Neuron (in vitro differentiated cells): ENCODE data around the gene SEC24D.
"Not testable (repeated sequence)": the region's sequence is repeated elsewhere in the genome, so short reads cannot be mapped to it uniquely, and the experiment has no call there.

Source experiments
- H2AFZ ChIP-seq: one replicate; pipeline ENCODE4 v1.6.1; 2013; ENCODE audit warnings: low read depth, mild to moderate bottlenecking, inconsistent platforms, low read length, moderate library complexity
- H3K27me3 ChIP-seq: one replicate; pipeline ENCODE4 v1.6.1; 2013; ENCODE audit warnings: low read length; ENCODE audit not compliant: insufficient read depth
- H3K36me3 ChIP-seq: one replicate; pipeline ENCODE4 v1.6.1; 2013; ENCODE audit warnings: low read length; ENCODE audit not compliant: insufficient read depth
- H3K4me1 ChIP-seq: one replicate; pipeline ENCODE4 v1.6.1; 2013; ENCODE audit warnings: low read length; ENCODE audit not compliant: insufficient read depth
- H3K4me3 ChIP-seq: 2 replicates; pipeline ENCODE4 v1.5.1; 2013; ENCODE audit warnings: mild to moderate bottlenecking, low read length, moderate library complexity
- H3K9me3 ChIP-seq: one replicate; pipeline ENCODE4 v1.6.1; 2013; ENCODE audit warnings: low read length

SEC24D gene, protein sequence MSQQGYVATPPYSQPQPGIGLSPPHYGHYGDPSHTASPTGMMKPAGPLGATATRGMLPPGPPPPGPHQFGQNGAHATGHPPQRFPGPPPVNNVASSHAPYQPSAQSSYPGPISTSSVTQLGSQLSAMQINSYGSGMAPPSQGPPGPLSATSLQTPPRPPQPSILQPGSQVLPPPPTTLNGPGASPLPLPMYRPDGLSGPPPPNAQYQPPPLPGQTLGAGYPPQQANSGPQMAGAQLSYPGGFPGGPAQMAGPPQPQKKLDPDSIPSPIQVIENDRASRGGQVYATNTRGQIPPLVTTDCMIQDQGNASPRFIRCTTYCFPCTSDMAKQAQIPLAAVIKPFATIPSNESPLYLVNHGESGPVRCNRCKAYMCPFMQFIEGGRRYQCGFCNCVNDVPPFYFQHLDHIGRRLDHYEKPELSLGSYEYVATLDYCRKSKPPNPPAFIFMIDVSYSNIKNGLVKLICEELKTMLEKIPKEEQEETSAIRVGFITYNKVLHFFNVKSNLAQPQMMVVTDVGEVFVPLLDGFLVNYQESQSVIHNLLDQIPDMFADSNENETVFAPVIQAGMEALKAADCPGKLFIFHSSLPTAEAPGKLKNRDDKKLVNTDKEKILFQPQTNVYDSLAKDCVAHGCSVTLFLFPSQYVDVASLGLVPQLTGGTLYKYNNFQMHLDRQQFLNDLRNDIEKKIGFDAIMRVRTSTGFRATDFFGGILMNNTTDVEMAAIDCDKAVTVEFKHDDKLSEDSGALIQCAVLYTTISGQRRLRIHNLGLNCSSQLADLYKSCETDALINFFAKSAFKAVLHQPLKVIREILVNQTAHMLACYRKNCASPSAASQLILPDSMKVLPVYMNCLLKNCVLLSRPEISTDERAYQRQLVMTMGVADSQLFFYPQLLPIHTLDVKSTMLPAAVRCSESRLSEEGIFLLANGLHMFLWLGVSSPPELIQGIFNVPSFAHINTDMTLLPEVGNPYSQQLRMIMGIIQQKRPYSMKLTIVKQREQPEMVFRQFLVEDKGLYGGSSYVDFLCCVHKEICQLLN

DNA sequence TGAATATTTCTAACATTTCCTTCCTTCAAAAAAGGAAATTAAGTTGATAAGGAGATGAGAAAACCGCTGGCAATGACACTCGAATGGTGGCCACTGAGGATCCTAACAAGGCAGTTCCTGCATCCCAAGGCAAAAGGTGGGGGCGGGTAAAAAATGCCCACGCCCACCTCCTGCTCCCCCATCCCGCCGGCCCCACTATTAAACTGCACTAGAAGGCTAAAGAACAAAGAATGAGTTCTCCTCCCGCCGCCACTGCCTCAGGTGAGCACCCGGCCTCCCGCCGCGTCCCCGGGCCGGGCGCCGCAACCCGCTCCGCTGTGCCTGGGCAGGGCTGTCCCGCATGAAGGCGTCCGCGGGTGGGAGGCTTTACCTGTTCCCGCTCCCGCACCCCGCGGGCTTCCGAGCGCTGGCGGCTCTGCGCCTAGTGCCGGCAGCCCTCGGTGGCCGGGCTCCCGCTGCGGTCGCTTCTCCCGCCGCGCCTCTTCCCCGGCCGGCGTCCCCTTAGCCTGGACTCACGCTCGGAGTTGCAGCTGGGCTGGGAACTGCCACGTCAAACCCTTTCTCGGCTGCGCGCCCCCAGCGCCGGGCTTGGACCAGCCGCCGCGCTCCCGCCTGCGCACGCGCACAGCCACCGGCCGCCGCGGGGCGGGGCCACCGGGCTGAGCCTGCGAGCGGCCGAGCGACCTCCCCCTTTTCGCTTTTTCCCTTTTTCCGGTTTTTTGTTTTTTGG lies at the start of gene SEC24D:
Gene SEC24D, minus strand, starts transcription at position 556 of the 730 bp plus-strand sequence. CDS start 2,430 bp downstream, outside the sequence.
- Histone ChIP-seq H3K27me3 (no peaks in the 10 kb centered on the region), H3K36me3 (no peaks in the 10 kb centered on the region), H3K4me3 (peak within 1 kb of the TSS; percentile 65), H2AFZ (peak within 1 kb of the TSS; percentile 96), H3K9me3 (no peaks in the 10 kb centered on the region), H3K4me1 (peaks cover 3% of the 10 kb centered on the region)

DNA sequence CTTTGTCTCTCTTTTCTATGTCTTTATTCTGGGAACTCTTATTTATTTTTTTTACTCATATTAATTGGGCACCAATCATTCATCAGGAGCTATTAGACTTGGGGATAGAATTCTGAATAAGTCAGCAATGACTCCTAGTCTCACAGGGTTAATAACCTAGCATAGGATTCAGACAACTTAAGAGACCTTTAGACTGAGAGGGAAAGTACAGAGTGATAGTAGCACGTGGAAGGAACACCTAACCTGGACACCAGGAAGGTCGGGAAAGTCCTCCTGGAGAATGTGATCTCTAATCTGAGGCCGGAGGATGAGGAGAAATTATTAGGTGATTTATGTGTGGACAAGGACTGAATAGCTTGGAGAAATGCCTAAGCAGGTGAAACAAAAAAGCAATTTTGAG lies 48.8 kb upstream of the SEC24D start:
- H3K4me3 ChIP-seq, result no peak overlapping the region
- H3K9me3 ChIP-seq, result no peaks in the 10 kb centered on the region
- no peaks in the 10 kb centered on the region for H3K36me3 ChIP-seq
- peaks cover 8% of the 10 kb centered on the region for H3K4me1 ChIP-seq
- H2AFZ ChIP-seq, result no peak overlapping the region
- peaks cover 5% of the 10 kb centered on the region for H3K27me3 ChIP-seq

DNA sequence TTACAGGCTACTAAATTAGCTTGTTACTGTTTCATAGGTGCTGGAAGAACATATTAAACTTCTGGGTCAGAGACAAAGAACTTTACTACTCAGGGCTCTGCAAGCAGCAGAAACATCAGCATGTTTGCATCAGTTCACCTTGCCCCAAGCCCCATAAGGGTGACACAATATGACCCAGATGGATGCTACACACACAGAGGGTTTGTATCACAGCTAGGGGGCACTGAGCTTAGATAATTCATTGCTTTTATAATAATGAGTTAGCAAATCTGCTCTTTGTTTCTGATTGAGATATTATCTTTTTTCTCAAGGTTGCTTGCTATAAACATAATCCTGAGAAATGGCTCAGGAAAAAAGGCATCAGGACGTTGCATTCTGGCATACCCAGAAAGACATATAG lies 47.9 kb upstream of the SEC24D start:
- Histone ChIP-seq H3K4me1 (peaks cover 3% of the 10 kb centered on the region), H3K4me3 (no peak overlapping the region), H3K9me3 (no peaks in the 10 kb centered on the region), H3K27me3 (peaks cover 5% of the 10 kb centered on the region), H2AFZ (no peak overlapping the region), H3K36me3 (no peaks in the 10 kb centered on the region)

DNA sequence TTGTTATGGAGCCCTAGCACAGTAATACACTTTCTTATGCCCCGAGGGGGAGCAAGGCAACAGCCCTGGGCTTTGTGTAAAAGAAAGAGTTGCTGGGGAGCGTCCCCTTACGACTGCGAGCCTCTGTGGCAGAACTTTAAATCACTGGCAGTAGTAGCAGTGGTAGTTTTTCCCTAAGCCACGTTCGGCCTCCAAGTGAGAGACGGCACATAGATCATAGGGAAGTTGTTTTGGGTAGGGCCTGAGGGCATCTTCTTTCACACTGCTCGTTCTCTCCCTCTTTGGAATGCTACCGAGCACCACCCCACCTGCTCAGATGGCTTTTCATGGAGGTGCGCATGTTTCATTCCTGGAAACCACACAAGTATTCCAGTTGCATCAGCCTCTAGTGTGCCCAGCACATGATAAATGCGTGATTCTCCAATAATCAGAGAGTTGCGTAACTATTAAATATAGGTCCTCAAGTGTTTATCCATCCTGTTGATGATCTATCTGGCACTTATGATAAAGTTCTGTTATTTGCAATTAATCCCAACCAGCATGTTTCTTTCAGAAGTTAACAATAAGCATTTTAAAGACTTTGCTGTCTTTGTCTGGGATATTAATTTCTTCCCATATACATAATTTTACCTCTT lies 45.7 kb upstream of the SEC24D start:
- H3K27me3 ChIP-seq, result peaks cover 2% of the 10 kb centered on the region
- H2AFZ ChIP-seq, result no peak overlapping the region
- no peaks in the 10 kb centered on the region for H3K4me1 ChIP-seq
- no peaks in the 10 kb centered on the region for H3K36me3 ChIP-seq
- H3K9me3 ChIP-seq, result peaks cover 2% of the 10 kb centered on the region
- H3K4me3 ChIP-seq, result no peak overlapping the region

DNA sequence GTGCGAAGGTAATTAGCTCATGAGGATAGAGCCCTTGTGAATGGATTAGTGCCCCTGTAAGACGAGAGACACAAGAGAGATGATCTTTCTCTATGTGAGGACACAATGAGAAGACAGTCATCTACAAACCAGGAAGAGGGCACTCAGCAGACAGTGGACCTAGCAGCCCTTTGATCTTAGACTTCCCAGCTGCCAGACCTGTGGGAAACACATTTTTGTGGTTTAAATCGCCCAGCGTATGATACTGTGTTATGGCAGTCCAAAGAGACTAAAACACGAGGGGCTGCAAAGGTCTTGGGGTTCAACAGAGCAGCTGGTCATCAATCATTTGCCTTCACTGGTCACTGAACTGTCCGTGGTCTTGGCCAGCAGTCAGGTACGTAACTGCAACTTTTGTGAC lies 43.5 kb upstream of the SEC24D start:
- Histone ChIP-seq H2AFZ (no peak overlapping the region), H3K27me3 (peaks cover 2% of the 10 kb centered on the region), H3K9me3 (peaks cover 2% of the 10 kb centered on the region), H3K36me3 (no peaks in the 10 kb centered on the region), H3K4me1 (no peaks in the 10 kb centered on the region), H3K4me3 (no peak overlapping the region)

DNA sequence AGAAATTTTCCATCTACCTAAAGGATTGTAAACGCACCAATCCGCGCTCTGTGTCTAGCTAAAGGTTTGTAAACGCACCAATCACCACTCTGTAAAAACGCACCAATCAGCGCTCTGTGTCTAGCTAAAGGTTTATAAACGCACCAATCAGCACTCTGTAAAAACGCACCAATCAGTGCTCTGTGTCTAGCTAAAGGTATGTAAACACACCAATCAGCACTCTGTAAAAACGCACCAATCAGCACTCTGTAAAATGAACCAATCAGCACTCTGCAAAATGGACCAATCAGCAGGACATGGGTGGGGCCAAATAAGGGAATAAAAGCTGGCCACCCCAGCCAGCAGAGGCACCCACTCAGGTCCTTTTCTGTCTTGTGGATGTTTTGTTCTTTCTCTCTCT lies 42.6 kb upstream of the SEC24D start:
- H3K4me1 ChIP-seq, H3K4me3 ChIP-seq, H3K27me3 ChIP-seq, H3K36me3 ChIP-seq, H2AFZ ChIP-seq, H3K9me3 ChIP-seq: not testable (repeated sequence)

DNA sequence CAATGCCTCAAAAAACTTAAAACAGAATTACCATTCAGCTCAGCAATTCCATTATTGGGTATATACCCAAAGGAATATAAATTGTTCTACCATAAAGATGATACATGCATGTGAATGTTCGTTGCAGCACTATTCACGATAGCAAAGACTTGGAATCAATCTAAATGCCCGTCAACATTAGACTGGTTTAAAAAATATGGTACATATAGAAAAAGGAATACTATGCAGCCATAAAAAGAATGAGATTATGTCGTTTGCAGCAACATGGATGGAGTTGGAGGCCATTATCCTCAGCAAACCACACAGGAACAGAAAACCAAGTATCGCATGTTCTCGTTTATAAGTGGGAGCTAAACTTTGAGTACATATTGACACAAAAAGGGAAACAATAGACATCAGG lies 41.9 kb upstream of the SEC24D start:
- H2AFZ ChIP-seq, result no peak overlapping the region

DNA sequence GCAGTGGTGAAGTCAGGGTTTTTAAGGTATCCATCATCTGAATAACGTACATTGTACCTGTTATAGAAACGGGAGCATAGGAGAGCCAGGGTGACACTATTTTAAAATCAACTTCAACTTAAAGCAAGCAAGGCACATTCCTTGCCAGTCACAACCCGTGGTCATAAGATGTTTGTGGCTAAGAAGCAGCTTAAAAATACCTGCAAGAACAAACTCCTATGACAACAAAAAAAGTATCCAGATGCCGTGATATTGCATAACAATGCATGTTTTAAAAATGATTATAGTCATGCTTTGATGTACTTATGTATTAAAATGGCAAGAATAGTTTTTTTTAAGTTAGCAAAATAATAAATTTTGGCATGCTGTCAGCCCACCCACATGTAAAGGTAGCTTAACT lies 36.3 kb upstream of the SEC24D start:
- Histone ChIP-seq H2AFZ (no peak overlapping the region), H3K4me3 (no peak overlapping the region), H3K36me3 (no peaks in the 10 kb centered on the region), H3K27me3 (no peaks in the 10 kb centered on the region), H3K4me1 (no peaks in the 10 kb centered on the region), H3K9me3 (no peaks in the 10 kb centered on the region)

More for the DNA sequence above, 41.9 kb upstream of the SEC24D start:
- Histone ChIP-seq H3K4me1 (no peaks in the 10 kb centered on the region), H3K4me3 (no peak overlapping the region), H3K27me3 (no peaks in the 10 kb centered on the region), H3K9me3 (peaks cover 2% of the 10 kb centered on the region), H3K36me3 (no peaks in the 10 kb centered on the region)

DNA sequence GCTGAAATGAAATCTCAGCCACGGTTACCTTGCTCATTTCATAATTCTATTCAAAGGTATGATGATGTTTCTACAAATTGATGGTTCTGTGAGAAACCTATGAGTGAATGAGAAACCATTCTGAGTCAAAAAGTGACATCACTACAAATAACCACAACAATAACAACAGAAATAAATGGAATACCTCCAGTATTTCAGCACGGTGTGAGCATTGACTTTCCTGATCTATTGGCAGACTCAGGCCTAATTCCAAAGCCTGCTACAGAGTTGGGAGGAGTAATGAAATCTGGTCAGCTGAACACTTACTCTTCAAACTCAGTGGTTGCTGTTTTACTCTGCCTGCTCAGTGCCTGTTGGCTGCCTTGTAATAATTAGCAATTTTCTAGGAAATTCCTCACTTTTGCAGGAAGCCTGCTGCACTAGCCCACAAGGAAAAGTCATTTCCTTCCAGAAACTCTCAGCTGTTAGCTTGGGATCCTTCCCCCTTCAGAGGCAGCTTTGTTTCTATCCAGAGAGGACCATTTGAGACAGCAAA lies 33.9 kb upstream of the SEC24D start:
- no peak overlapping the region for H3K4me3 ChIP-seq
- H3K36me3 ChIP-seq, result no peaks in the 10 kb centered on the region
- no peaks in the 10 kb centered on the region for H3K4me1 ChIP-seq
- H3K9me3 ChIP-seq, result no peaks in the 10 kb centered on the region
- no peaks in the 10 kb centered on the region for H3K27me3 ChIP-seq
- H2AFZ ChIP-seq, result no peak overlapping the region

DNA sequence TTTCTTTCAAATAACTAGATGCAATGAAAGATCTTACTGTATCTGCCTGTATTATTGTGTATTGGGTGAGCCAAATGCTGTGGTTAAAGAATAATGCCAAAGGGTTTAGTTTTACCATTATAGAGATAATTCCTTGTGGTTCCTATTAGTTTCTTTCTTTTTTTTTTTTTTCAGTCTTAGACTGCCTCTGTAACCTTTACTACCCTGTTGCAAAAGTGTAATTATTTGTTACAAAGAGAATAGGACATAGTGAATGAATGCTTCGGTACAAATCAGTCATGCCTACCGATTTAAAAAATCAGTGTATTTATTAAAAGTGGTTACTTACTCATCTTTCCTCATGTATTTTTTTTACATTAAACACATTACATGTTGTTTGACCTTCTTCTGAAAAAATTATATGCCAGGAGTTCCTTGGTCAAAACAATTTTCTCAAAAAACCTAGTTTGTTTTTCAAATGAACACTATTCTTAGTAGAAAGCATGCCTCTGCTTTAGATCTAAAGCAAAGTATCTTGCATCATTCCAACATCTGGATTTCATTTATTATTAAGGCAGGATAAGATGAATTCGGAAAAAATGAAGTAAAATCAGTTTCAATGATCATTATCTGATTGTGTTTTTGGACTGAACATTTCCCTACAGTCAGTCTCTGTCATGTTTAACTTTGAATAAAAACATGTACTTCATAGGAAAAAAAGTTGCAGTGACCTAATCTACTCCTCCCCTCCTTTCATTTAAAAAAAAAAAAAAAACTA lies 31.6 kb upstream of the SEC24D start:
- H3K4me3 ChIP-seq, result no peak overlapping the region
- H3K9me3 ChIP-seq, result no peaks in the 10 kb centered on the region
- H3K36me3 ChIP-seq, result no peaks in the 10 kb centered on the region
- no peaks in the 10 kb centered on the region for H3K27me3 ChIP-seq
- H3K4me1 ChIP-seq, result no peaks in the 10 kb centered on the region
- H2AFZ ChIP-seq, result no peak overlapping the region

DNA sequence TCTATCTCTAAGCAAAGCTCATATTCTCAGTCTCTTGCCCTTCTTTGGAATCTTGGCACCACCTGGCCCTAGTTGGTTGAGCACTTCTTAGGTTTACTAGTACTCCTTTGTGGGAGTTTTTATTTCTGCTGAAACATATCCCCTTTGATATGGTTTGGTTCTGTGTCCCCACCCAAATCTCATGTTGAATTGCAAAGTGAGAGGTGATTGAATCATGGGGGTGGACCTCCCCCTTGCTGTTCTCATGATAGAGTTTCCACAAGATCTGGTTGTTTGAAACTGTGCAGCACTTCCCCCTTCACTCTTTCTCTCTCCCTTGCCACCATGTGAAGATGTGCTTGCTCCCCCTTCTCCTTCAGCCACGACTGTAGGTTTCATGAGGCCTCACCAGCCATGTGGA lies 30.5 kb upstream of the SEC24D start:
- Histone ChIP-seq H2AFZ (no peak overlapping the region), H3K27me3 (no peaks in the 10 kb centered on the region), H3K36me3 (no peaks in the 10 kb centered on the region), H3K4me1 (no peaks in the 10 kb centered on the region), H3K4me3 (no peak overlapping the region), H3K9me3 (no peaks in the 10 kb centered on the region)
